GM19193 (cell line): ENCODE data around the gene EFCAB14.

ENCODE experiments used
- POLR2A ChIP-seq: IDR thresholded peaks from 4 replicates; pipeline ENCODE4 v1.6.1; 2011; ENCODE audit not compliant: insufficient read depth, insufficient read length; ENCODE audit errors: extremely low read depth

Gene EFCAB14

GRCh38 chr1:46718727-46719622 lies at the start of gene EFCAB14:
Gene EFCAB14 (minus strand): TSS chr1:46719114. CDS start chr1:46718087, 1,027 bp downstream.
- TF ChIP-seq POLR2A = peak; percentile 87

GRCh38 chr1:46768445-46768844 lies 49.5 kb upstream of the EFCAB14 start:
- no peak for TF ChIP-seq POLR2A

- no peak for TF ChIP-seq POLR2A
These were observed 48.9 kb upstream of the EFCAB14 start for GRCh38 chr1:46767649-46768282.

GRCh38 chr1:46764402-46764801 lies 45.5 kb upstream of the EFCAB14 start:
- no peak for TF ChIP-seq POLR2A

GRCh38 chr1:46761740-46762139 lies 42.8 kb upstream of the EFCAB14 start:
- no peak for TF ChIP-seq POLR2A

GRCh38 chr1:46760558-46761166 lies 41.7 kb upstream of the EFCAB14 start:
- TF ChIP-seq POLR2A = no peak

- TF ChIP-seq POLR2A = no peak
These were observed 39.1 kb upstream of the EFCAB14 start for GRCh38 chr1:46757956-46758528.

- no peak for TF ChIP-seq POLR2A
These were observed 38.5 kb upstream of the EFCAB14 start for GRCh38 chr1:46757247-46757955.

- no peak for TF ChIP-seq POLR2A
These were observed 36.2 kb upstream of the EFCAB14 start for GRCh38 chr1:46755121-46755520.

GRCh38 chr1:46753985-46754384 lies 35.1 kb upstream of the EFCAB14 start:
- no peak for TF ChIP-seq POLR2A

GRCh38 chr1:46749921-46750404 lies 31.0 kb upstream of the EFCAB14 start:
- TF ChIP-seq POLR2A = no peak

- no peak for TF ChIP-seq POLR2A
These were observed 30.5 kb upstream of the EFCAB14 start for GRCh38 chr1:46749404-46749803.

GRCh38 chr1:46747683-46748288 lies 28.9 kb upstream of the EFCAB14 start:
- no peak for TF ChIP-seq POLR2A

GRCh38 chr1:46742069-46742468 lies 23.2 kb upstream of the EFCAB14 start:
- TF ChIP-seq POLR2A = no peak
